GM21576 (cell line): Measurements from ENCODE around the gene PCSK4.
"Not testable (repeated sequence)": the region's sequence is repeated elsewhere in the genome, so short reads cannot be mapped to it uniquely, and the experiment has no call there.

Experiments used
- ATAC-seq: cut with Tn5 transposase; IDR thresholded peaks from one replicate; pipeline ENCODE4 v1.9.1; 2021; ENCODE audit warnings: mild to moderate bottlenecking, moderate library complexity; ENCODE audit not compliant: unreplicated experiment

Gene PCSK4

GRCh38 chr19:1490311-1491113 lies at the start of gene PCSK4:
Gene PCSK4, minus strand, starts transcription at chr19:1490350. Its CDS starts 4 bp downstream, at chr19:1490346.
- ATAC-seq: peak; percentile 78

GRCh38 chr19:1539749-1540148 lies 49.6 kb upstream of the PCSK4 start:
- not testable (repeated sequence) for ATAC-seq

GRCh38 chr19:1538978-1539377 lies 48.8 kb upstream of the PCSK4 start:
- ATAC-seq: no peak

DNA sequence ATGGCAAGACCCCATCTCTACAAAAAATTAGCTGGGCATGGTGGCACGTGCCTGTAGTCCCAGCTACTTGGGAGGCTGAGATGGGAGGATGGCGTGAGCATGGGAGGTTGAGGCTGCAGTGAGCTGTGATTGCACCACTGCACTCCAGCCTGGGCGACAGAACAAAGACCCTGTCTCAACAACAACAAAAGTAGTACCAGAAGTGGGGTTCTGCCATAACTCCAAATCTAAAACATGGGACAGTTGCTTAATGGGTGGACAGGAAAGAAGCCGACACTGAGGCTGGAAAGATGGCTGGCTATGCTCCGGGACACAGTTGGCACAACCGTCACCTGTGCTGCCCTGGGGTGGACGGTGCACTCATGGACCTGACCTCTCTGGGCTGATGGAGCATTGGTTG lies 45.5 kb upstream of the PCSK4 start:
- not testable (repeated sequence) for ATAC-seq

DNA sequence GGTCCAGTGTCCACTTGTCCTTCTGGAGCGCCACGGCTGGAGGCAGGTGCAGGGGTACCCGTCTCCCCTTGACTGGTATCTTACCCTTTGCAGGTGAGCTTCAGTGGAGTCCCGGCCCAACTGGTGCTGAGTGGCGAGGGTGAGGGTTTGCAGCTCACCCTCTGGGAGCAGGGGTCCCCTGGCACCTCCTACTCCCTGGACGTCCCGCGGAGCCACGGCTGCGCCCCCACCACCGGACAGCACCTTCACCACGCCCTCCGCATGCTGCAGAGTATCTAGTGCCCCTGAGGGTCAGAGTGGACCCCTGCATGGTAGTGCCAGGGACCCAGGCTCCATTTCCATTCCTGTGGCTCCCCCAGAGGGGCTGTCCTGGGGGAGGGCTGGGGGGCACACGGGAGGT lies 44.8 kb upstream of the PCSK4 start:
- ATAC-seq: no peak

DNA sequence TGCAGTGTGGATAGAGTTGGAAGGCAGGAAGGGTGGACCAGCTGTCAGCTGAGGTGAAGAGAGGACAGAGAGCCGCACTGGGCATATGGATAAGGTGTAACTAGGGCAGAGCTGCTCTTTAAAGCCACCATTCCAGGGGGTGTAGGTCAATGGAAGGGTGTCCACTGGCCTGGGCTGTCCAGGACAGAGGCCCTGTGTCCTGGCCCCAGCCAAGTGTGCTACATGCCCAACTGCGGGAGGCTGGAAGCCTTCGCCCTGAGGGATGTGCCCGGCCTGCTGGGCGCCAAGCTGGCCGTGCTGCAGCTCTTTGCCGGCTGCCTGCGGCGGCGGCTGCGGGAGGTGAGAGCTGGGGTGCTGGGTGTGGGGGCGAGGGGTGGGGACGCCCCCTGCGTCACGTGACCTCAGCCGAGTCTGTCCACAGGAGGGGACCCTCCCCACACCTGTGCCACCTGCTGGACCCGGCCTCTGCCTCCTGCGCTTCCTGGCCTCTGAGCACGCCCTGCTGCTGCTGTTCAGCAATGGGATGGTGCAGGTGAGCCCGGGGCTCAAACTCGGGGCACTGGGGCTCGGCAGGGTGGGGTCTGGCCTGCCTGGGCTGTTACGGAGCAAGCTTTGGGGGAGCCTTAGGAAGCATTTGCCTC lies 43.5 kb upstream of the PCSK4 start:
- no peak for ATAC-seq

DNA sequence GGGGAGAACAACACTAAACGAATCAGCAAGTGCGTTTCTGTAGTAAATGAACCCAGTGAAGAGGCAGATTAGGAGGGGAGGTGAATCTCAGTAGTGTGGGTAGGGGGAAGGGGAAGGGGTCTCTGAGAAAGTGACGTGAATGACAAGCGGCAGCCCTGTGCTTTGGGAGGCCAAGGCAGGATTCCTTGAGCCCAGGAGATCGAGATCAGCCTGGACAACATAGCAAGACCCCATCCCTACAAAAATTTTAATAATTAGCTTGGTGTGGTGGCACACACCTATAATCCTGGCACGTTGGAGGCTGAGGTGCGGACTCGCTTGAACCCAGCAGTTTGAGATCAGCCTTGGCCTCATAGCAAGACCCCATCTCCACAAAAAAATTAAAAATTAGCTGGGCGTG lies 41.9 kb upstream of the PCSK4 start:
- ATAC-seq: no peak

- ATAC-seq: no peak
These were observed 41.4 kb upstream of the PCSK4 start for GRCh38 chr19:1531587-1531986.

DNA sequence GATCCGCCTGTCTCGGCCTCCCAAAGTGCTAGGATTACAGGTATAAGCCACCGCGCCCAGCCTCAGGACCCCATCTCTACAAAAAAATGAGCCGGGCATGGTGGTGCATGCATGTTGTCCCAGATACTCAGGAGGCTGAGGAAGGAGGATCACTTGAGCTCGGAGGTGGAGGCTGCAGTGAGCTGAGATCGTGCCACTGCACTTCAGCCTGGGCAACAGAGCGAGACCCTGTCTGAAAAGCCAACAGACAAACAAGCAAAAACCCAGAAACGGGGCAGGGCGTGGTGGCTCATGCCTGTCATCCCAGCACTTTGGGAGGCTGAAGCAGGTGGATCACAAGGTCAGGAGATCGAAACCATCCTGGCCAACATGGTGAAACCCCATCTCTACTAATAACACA lies 40.7 kb upstream of the PCSK4 start:
- not testable (repeated sequence) for ATAC-seq

DNA sequence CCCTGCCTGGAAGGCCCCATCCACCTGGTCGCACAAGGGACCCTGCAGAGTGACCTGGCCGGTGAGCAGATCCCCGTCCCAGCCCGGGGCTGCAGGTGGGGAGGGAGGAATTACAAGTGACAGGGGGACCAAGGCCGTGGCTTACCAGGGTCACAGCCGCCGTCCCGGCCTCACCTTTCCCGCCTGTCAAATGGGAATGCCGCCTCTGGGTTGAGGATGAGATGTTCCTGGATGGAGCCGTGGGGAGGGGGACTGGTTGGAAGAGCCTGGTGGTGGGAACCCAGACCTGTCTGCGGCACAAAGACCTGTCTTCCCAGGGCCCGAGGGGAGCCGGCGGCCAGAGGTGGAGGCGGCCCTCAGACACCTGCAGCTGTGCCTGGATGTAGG lies 39.3 kb upstream of the PCSK4 start:
- no peak for ATAC-seq

GRCh38 chr19:1528596-1529429 lies 38.7 kb upstream of the PCSK4 start:
- no peak for ATAC-seq

DNA sequence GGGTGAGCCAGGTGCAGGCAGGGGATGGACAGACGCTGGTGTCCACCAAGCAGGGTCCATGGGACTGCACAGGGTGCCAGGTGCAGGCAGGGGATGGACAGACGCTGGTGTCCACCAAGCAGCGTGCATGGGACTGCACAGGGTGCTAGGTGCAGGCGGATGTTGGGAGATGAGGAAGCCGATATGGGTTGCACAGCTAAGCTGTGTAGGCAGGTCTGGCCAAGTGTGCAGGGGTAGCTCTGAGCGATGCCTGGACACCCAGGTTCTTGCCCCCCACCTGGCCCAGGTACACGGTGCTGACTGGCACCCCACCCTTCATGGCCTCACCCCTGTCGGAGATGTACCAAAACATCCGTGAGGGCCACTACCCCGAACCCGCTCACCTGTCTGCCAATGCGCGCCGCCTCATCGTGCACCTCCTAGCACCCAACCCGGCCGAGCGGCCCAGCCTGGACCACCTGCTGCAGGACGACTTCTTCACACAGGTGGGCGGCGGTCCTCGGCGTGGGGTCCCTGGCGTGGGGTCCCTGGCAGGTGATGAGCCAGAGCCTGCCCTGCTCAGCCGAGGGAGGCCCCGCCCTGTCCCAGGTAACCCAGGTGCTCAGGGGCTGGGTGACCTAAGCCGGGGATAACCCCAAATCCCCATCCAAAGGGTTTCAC lies 37.6 kb upstream of the PCSK4 start:
- no peak for ATAC-seq

DNA sequence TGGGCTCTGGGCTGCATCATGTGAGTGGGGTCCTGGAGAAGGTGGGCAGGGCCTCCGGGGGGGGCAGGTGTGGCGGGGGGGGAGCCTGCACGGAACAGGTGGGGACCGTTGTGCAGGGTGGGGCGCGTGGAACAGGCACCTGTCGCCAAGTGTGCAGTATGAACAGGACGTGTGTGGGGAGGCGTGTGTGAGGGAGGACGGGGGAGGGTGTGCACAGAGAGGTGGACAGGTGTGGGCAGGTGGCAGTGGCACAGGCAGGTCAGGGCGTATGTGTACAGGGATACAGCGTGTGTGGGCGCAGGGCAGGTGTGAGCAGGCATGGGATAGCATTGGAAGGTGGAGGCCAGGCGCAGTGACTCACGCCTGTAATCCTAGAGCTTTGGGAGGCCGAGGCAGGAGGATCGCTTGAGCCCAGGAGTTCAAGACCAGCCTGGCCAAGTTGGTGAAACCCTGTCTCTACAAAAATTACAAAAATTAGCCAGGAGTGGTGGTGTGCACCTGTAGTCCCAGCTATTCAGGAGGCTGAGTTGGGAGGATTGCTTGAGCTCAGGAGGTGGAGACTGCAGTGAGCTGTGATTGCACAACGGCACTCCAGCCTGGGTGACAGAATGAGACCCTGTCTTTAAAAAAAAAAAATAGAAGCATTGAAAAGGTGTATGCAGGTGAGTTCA lies 37.0 kb upstream of the PCSK4 start:
- ATAC-seq: no peak

DNA sequence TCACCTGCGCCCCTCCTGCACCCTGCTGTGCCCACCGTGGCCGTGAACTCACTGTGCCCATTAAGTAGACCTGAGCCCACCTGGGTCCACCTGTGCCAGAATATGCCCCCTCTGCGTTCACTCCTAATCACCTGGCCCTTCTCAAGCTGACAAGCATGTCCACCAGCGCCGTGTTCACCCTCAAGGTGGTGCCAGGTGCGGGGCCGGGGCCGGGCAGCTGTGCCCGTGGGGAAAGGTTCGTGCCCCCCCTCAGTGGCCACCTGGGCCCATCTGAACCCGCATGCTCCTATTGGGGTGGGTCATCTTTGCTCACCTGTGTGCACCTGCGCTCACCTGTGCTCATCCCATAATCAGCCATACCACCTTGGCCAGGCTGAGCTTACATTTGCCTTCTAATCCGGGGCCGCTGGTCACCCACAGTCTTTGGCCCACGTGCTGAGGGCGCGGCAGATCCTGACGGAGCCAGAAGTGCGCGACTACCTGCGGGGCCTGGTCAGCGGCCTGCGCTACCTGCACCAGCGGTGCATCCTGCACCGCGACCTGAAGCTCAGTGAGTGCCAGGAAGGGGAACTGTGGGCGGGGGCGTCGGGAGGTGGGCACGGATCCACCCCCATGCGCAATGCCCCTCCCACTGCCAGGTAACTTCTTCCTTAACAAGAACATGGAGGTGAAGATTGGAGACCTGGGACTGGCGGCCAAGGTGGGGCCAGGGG lies 36.1 kb upstream of the PCSK4 start:
- no peak for ATAC-seq

DNA sequence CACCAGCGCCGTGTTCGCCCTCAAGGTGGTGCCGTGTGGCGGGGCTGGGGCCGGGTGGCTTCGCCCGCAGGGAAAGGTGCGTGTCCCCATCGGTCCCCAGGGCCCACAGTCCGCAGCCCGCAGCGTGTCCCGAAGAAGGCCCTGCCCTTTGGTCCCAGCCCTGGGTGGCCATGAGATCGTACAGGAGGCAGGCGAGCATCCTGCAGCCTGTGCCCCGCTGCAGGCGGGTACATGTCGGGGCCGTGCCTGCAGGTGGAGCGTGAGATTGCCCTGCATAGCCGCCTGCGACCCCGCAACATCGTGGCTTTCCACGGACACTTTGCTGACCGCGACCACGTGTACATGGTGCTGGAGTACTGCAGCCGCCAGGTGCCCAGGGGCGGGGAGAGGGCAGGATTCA lies 35.2 kb upstream of the PCSK4 start:
- ATAC-seq: no peak

- no peak for ATAC-seq
These were observed 34.8 kb upstream of the PCSK4 start for GRCh38 chr19:1524972-1525325.

DNA sequence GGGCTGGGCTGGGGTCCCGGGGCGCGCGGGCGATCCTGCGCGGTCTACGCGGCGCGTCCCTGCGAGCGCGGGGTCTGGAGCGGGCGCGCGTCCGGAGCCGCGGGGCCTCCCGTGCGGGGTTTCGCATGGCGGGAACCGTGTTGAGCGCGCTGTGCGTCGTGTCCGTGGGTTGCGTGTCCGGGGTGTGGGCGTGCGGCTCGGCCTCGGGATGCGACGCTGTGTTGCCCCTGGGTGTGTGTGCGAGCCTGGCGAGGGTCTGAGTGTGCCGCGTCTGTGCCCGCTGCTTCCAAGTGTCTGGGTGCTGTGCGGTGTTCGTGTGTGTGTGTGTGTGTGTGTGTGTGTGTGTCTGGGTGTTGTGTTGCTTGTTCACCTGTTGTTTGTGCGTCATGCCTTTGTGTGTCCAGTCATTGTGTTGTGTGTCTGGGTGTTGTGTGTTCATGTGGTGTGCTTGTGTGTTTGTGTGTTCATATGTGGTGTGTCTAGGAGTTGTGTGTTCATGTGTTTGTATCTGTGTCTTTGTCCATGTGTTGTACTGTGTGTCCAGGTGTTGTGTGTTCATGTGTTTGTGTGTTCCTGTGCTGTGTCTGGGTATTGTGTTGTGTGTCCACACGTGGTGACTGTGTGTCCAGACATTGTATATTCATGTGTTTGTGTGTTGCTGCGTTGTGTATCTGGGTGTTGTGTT lies 34.3 kb upstream of the PCSK4 start:
- ATAC-seq: no peak

GRCh38 chr19:1523412-1524286 lies 33.5 kb upstream of the PCSK4 start, which contains the start of gene PLK5:
Gene PLK5, plus strand, starts transcription at chr19:1524077. Its CDS starts 2,920 bp downstream, at chr19:1526997.
- no peak for ATAC-seq
